ENCODE data around the gene GLB1L3.

DNA sequence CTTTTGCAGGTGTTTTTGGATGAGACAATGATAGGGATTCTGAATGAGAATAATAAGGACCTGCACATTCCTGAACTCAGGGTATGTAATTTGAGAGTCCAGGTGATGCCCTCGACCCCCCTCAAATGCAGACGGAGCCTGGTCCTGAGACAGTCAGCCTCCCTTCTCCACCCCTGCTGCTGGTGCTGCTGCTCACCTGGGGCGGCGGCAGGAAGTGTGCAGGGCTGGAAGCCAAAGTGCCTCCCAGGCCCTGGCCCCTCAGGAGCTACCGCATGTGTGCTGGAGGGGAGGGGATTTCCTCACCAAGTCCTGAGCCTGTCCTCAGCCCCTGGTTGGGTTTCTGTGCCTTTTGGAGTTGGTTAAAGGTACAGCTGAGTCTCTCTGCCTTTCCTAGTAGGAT lies 36.6 kb downstream of the GLB1L3 start:
- no peak for TF ChIP-seq CTCF (IDR thresholded peaks at IDR 0.05)
- no peak for TF ChIP-seq POLR2A (IDR thresholded peaks at IDR 0.05)

Data from heart left ventricle (tissue), 13 donors.